Upper lobe of left lung (tissue), 6 donors: ENCODE measurements around the gene EXTL1. TPM values are rescaled to one million over a fixed set of nuclear protein-coding genes. Genes with fewer than 3 reads are reported as not detected.

ENCODE experiments used
- ATAC-seq, 2 donors: fragments of 200-7000 bp; cut with Tn5 transposase; one replicate each; pipeline ENCODE4 v1.9.1; 2022; ENCODE audit warnings: mild to moderate bottlenecking in 2 of 2, moderate library complexity in 2 of 2; ENCODE audit not compliant: low FRiP score in 2 of 2
- DNase-seq, 2 donors: peaks; one replicate each; pipeline ENCODE4 v3.0.0-alpha.2; 2019 to 2020
- H3K27ac ChIP-seq, 4 donors: fragments of 200-600 bp; sonication (generic); one replicate each; pipeline ENCODE4 v1.5.1; 2016 to 2019
- H3K27me3 ChIP-seq, 4 donors: fragments of 200-600 bp; sonication (generic); one replicate each; pipeline ENCODE4 v1.5.1; 2017 to 2019
- H3K36me3 ChIP-seq, 4 donors: fragments of 200-600 bp; sonication (generic); one replicate each; pipeline ENCODE4 v1.5.1; 2016 to 2019
- H3K4me1 ChIP-seq, 4 donors: fragments of 200-600 bp; sonication (generic); one replicate each; pipeline ENCODE4 v1.5.1; 2018 to 2019
- H3K4me3 ChIP-seq, 4 donors: fragments of 200-600 bp; sonication (generic); one replicate each; pipeline ENCODE4 v1.5.1; 2017 to 2019; ENCODE audit warnings: mild to moderate bottlenecking in 2 of 4, moderate library complexity in 1 of 4
- H3K9me3 ChIP-seq, 4 donors: fragments of 200-600 bp; sonication (generic); one replicate each; pipeline ENCODE4 v1.5.1; 2018 to 2019
- CTCF ChIP-seq, 6 experiments: fragments of 450-650 bp in 4 of 6; fragments of 200-600 bp in 2 of 6; sonication (generic) in 2 of 6; IDR thresholded peaks; one replicate each; pipeline ENCODE4 v1.5.1; 2016 to 2019; ENCODE audit warnings: antibody characterized with exemption in 6 of 6
- EP300 ChIP-seq, 4 donors: sonication (generic); formaldehyde crosslinking; IDR thresholded peaks; one replicate each; pipeline ENCODE4 v1.5.1; 2017; ENCODE audit warnings: antibody characterized with exemption in 4 of 4, control low read depth in 2 of 4
- POLR2A ChIP-seq, 4 donors: fragments of 450-650 bp; IDR thresholded peaks; one replicate each; pipeline ENCODE4 v1.5.1; 2016 to 2017; ENCODE audit warnings: antibody characterized with exemption in 4 of 4, mild to moderate bottlenecking in 2 of 4
- POLR2AphosphoS5 ChIP-seq, 2 donors: sonication (generic); formaldehyde crosslinking; IDR thresholded peaks; one replicate each; pipeline ENCODE4 v1.5.1; 2017; ENCODE audit warnings: antibody characterized with exemption in 2 of 2
- WGBS, 2 donors: methylation state at CpG; one replicate each; pipeline ENCODE4 v1.1.5; 2017 to 2018; 5-methylcytosine and 5-hydroxymethylcytosine counted together
- total RNA-seq, 6 donors: library from RNA; depleted of rRNA in 4 of 6; stranded (reverse); fragments of >200 nt in 4 of 6; gene quantifications; one replicate each; pipeline versions ENCODE4 v1.1.0 to v1.2.1, GENCODE V29; 2016 to 2021
- donor health status: DM: no; HTN: no; CAD: no; lungs with moderate emphysema.
- donor health status: DM: no; HTN: yes; CAD: no; lungs with severe emphysema.

The EXTL1 gene
- total RNA-seq, 6 donors from 2014 or later = under 0.01 to 0.24 (median 0.20) TPM; not detected in 3

GRCh38 chr1:26081267-26082019, 59.9 kb downstream of the EXTL1 start:
- DNase-seq = no peak
- H3K27me3 ChIP-seq = no peaks in the 10 kb centered on the region
- H3K27ac ChIP-seq = no peak overlapping the region
- no peaks in the 10 kb centered on the region for H3K9me3 ChIP-seq
- peaks cover 0 to 10% (median 3%) of the 10 kb centered on the region in 4 donors for H3K4me1 ChIP-seq
- H3K36me3 ChIP-seq = no peaks in the 10 kb centered on the region
- ATAC-seq = no peak
- TF ChIP-seq POLR2AphosphoS5 (IDR thresholded peaks at IDR 0.05) (no peak), POLR2A (IDR thresholded peaks at IDR 0.05) (no peak), CTCF (IDR thresholded peaks at IDR 0.05) (no peak), EP300 (IDR thresholded peaks at IDR 0.05) (no peak)
- WGBS, 2 donors = 72 to 78% methylated on average over 8 of the region's 8 CpGs
- H3K4me3 ChIP-seq = no peak overlapping the region

- DNase-seq (no peak), ATAC-seq (no peak)
- Histone ChIP-seq H3K4me3 (no peak overlapping the region), H3K36me3 (no peaks in the 10 kb centered on the region), H3K27ac (no peak overlapping the region), H3K4me1 (peaks cover 0 to 10% (median 3%) of the 10 kb centered on the region in 4 donors), H3K9me3 (no peaks in the 10 kb centered on the region), H3K27me3 (no peaks in the 10 kb centered on the region)
- 89 to 91% methylated on average over 3 of the region's 3 CpGs for WGBS, 2 donors
- TF ChIP-seq CTCF (IDR thresholded peaks at IDR 0.05) = no peak
- no peak for TF ChIP-seq POLR2AphosphoS5 (IDR thresholded peaks at IDR 0.05)
- no peak for TF ChIP-seq POLR2A (IDR thresholded peaks at IDR 0.05)
- no peak for TF ChIP-seq EP300 (IDR thresholded peaks at IDR 0.05)
Measured at GRCh38 chr1:26082020-26082350, 60.4 kb downstream of the EXTL1 start.

GRCh38 chr1:26083208-26083607, 61.6 kb downstream of the EXTL1 start:
- Histone ChIP-seq H3K9me3 (no peaks in the 10 kb centered on the region), H3K27me3 (no peaks in the 10 kb centered on the region), H3K4me1 (peaks cover 0 to 10% (median 3%) of the 10 kb centered on the region in 4 donors), H3K27ac (no peak overlapping the region), H3K4me3 (no peak overlapping the region), H3K36me3 (no peaks in the 10 kb centered on the region)
- TF ChIP-seq EP300 (IDR thresholded peaks at IDR 0.05) (no peak), POLR2A (IDR thresholded peaks at IDR 0.05) (no peak), CTCF (IDR thresholded peaks at IDR 0.05) (no peak), POLR2AphosphoS5 (IDR thresholded peaks at IDR 0.05) (no peak)
- WGBS, 2 donors = 63 to 78% methylated on average over 5 of the region's 5 CpGs
- no peak for ATAC-seq
- DNase-seq = no peak

- 51 to 56% methylated on average over 2 of the region's 2 CpGs for WGBS, 2 donors
- H3K36me3 ChIP-seq = no peaks in the 10 kb centered on the region
- ATAC-seq = no peak
- peaks cover 0 to 10% (median 1%) of the 10 kb centered on the region in 4 donors for H3K4me1 ChIP-seq
- no peaks in the 10 kb centered on the region for H3K27me3 ChIP-seq
- DNase-seq = no peak
- TF ChIP-seq EP300 (IDR thresholded peaks at IDR 0.05) = no peak
- no peak for TF ChIP-seq POLR2AphosphoS5 (IDR thresholded peaks at IDR 0.05)
- no peak for TF ChIP-seq POLR2A (IDR thresholded peaks at IDR 0.05)
- TF ChIP-seq CTCF (IDR thresholded peaks at IDR 0.05) = no peak
- no peaks in the 10 kb centered on the region for H3K9me3 ChIP-seq
- H3K4me3 ChIP-seq = no peak overlapping the region
- no peak overlapping the region for H3K27ac ChIP-seq
Measured at GRCh38 chr1:26084091-26084561, 62.6 kb downstream of the EXTL1 start.

GRCh38 chr1:26084844-26085243, 63.3 kb downstream of the EXTL1 start:
- ATAC-seq (no peak), DNase-seq (no peak)
- Histone ChIP-seq H3K4me3 (no peak overlapping the region), H3K36me3 (no peaks in the 10 kb centered on the region), H3K27me3 (no peaks in the 10 kb centered on the region), H3K4me1 (peaks cover 0 to 8% (median 0%) of the 10 kb centered on the region in 4 donors), H3K27ac (no peak overlapping the region), H3K9me3 (no peaks in the 10 kb centered on the region)
- TF ChIP-seq EP300 (IDR thresholded peaks at IDR 0.05) = no peak
- no peak for TF ChIP-seq POLR2AphosphoS5 (IDR thresholded peaks at IDR 0.05)
- TF ChIP-seq POLR2A (IDR thresholded peaks at IDR 0.05) = no peak
- no peak for TF ChIP-seq CTCF (IDR thresholded peaks at IDR 0.05)
- WGBS, 2 donors = 85 to 91% methylated on average over 2 of the region's 2 CpGs
